Liver (tissue), 3 donors: Measurements from ENCODE around the gene LAMB3.

Source experiments
- MAX ChIP-seq: IDR thresholded peaks from 2 replicates; pipeline ENCODE4 v1.6.1; 2016; ENCODE audit warnings: antibody characterized with exemption
- YY1 ChIP-seq: IDR thresholded peaks from 2 replicates; pipeline ENCODE4 v1.6.1; 2016; ENCODE audit warnings: antibody characterized with exemption, mild to moderate bottlenecking
- TF ChIP-seq, protein P1 (sequence below): fragments of 150-350 bp; IDR thresholded peaks from 2 replicates; pipeline ENCODE4 v1.5.1; 2017; ENCODE audit warnings: improper control_type of control experiment, low read depth, low read length; ENCODE audit not compliant: missing input control
- TF ChIP-seq, protein P2 (sequence below): IDR thresholded peaks from 2 replicates; pipeline ENCODE4 v1.6.1; 2016; ENCODE audit warnings: antibody characterized with exemption, mild to moderate bottlenecking
- TF ChIP-seq, protein P3 (sequence below): IDR thresholded peaks from 2 replicates; pipeline ENCODE4 v1.6.1; 2016; ENCODE audit warnings: antibody characterized with exemption
- donor health status: healthy.
- donor health status: healthy.

GRCh38 chr1:209672705-209673630 lies 20.7 kb upstream of the LAMB3 start:
- TF ChIP-seq YY1 (no peak), MAX (no peak)
- TF ChIP-seq, protein P1, sequence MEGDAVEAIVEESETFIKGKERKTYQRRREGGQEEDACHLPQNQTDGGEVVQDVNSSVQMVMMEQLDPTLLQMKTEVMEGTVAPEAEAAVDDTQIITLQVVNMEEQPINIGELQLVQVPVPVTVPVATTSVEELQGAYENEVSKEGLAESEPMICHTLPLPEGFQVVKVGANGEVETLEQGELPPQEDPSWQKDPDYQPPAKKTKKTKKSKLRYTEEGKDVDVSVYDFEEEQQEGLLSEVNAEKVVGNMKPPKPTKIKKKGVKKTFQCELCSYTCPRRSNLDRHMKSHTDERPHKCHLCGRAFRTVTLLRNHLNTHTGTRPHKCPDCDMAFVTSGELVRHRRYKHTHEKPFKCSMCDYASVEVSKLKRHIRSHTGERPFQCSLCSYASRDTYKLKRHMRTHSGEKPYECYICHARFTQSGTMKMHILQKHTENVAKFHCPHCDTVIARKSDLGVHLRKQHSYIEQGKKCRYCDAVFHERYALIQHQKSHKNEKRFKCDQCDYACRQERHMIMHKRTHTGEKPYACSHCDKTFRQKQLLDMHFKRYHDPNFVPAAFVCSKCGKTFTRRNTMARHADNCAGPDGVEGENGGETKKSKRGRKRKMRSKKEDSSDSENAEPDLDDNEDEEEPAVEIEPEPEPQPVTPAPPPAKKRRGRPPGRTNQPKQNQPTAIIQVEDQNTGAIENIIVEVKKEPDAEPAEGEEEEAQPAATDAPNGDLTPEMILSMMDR, result no peak
- TF ChIP-seq, protein P2, sequence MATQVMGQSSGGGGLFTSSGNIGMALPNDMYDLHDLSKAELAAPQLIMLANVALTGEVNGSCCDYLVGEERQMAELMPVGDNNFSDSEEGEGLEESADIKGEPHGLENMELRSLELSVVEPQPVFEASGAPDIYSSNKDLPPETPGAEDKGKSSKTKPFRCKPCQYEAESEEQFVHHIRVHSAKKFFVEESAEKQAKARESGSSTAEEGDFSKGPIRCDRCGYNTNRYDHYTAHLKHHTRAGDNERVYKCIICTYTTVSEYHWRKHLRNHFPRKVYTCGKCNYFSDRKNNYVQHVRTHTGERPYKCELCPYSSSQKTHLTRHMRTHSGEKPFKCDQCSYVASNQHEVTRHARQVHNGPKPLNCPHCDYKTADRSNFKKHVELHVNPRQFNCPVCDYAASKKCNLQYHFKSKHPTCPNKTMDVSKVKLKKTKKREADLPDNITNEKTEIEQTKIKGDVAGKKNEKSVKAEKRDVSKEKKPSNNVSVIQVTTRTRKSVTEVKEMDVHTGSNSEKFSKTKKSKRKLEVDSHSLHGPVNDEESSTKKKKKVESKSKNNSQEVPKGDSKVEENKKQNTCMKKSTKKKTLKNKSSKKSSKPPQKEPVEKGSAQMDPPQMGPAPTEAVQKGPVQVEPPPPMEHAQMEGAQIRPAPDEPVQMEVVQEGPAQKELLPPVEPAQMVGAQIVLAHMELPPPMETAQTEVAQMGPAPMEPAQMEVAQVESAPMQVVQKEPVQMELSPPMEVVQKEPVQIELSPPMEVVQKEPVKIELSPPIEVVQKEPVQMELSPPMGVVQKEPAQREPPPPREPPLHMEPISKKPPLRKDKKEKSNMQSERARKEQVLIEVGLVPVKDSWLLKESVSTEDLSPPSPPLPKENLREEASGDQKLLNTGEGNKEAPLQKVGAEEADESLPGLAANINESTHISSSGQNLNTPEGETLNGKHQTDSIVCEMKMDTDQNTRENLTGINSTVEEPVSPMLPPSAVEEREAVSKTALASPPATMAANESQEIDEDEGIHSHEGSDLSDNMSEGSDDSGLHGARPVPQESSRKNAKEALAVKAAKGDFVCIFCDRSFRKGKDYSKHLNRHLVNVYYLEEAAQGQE, result no peak
- TF ChIP-seq, protein P3, sequence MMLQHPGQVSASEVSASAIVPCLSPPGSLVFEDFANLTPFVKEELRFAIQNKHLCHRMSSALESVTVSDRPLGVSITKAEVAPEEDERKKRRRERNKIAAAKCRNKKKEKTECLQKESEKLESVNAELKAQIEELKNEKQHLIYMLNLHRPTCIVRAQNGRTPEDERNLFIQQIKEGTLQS, result no peak
